ENCODE results near the gene ZNF426. TPM values are rescaled to one million over a fixed set of nuclear protein-coding genes. Genes with fewer than 3 reads are reported as not detected.

The ZNF426 gene
- total RNA-seq, result 6.4 and 8.6 TPM in 2 replicates

DNA sequence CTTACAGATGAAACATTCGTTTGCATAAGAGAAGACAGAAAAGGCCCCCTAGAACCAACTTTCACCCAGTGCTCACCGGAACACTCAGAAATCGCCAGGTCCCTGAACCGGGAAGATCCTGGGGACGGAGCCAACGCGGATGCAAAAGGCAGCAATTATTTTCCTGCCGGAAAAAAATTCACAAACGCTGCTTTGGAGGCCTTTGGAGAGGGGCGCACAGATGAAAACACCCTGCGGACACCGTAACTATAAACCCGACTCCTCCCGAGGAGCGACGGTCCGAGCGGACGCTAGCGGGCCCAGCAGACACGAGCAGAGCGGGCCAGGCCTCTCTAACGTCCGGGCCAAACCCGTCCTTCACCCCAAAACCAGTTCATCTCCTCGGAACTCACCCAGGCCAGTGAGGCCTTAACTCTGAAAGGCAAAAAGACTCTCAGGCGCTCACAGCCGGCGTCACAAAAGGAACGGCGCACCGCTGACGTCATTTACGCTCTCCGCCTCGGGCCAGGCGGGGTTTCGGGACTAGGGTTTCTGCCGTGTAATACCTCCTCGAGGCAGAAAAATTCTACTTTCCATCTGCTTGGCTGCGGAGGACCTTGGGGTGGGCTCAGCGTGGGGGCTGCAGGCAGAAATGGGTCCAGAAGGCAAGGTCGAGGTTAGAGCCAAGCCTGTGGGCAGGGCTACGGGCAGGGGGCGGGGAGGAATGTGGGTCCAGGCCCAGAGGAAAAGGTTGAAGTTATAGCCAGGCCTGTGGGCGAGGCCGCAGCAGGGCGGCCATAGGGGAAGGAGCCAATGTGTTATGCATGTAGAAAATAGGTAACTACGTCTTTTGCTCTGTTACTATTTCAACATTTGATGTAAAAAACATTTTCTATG lies at the start of gene ZNF426:
TSS of gene ZNF426 (minus strand) at position 463 of the 876 bp plus-strand sequence. CDS start 2,413 bp downstream, outside the sequence.

DNA sequence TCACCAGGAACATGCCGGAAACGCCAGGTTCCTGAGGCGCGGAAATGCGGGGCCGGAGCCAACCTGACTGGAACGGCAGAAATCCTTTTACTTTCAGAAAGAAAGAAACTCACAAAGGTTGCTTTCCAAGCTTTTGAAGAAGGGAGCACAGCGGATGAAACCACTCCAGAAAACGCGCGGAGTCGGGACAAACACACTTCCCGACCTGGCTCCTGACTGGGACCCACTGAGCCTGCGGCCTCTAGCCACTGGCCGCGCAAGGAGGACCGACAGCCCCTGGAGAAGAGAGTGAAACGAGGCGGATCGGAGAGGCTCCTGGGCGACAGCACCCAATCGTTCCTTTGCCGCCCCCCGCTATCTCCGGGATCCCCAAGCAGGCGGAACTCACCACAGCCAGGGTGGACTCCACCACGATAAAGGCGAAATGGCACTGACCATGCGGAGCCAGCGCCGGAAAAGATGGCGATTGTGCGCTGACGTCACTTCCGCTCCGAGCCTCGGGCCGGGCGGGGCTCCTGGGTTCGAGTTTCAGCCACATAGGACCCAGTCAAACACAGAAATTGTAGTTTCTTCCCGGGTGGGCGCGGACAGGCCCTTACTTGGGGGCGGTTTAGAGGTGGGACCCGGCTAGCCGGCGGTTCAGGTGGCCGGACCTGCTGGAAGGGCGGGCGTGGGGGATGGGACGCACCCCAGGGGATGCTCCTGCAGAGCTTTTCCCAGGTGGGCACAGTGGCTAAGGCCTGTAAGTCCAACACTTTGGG lies 45.8 kb upstream of the ZNF426 start, which contains the start of gene ZNF121:
TSS of gene ZNF121 (minus strand) at position 432 of the 761 bp plus-strand sequence. CDS start 16,407 bp downstream, outside the sequence.

DNA sequence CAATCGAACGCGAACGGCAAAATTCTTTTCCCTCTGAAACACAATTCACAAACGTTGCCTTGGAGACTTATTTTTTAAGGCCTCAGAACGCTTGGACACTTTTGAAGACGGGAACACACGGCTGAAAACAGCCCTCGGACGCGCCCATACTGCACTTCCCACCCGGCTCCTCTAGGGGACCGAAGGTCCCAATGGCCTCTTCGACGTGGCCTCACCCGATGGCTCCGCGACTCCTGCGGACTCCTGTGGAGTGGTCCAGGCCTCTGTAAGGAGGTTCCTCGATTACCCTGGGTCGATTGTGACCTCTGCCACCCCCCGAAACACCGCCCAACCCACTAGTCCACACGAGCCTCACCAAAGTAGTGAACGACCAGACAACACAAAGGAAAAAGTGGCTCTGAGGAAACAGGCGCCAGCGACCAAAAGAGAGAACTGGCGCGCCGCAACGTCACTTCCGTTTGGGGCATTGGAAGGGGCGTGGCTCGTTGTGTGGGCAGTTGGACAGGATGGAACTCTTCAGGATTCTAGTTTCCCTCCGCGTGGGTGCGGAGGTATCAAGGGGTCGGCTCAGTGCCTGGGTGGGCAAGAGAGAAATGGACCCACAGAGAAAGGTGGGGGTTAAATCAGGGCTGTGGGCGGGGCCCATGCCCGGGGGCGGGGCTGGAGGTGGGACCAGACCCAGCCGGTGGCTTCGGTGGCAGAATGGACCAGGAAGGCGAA lies 40.1 kb downstream of the ZNF426 start, which contains the start of gene ZNF560:
TSS of gene ZNF560 (minus strand) at position 434 of the 720 bp plus-strand sequence. CDS start 23,303 bp downstream, outside the sequence.

Other genes with a start within 250 kb of the ZNF426 start
- gene ZNF699, start 228.8 kb downstream of the ZNF426 start, total RNA-seq, result 6.6 and 8.6 TPM in 2 replicates
- 4.4 and 5.9 TPM in 2 replicates for gene ZNF559, start 214.5 kb downstream of the ZNF426 start, total RNA-seq
- gene ZNF177, start 175.6 kb downstream of the ZNF426 start, total RNA-seq, result 0.89 and 5.4 TPM in 2 replicates
- 6.8 and 14.8 TPM in 2 replicates for gene ZNF266, start 103.1 kb downstream of the ZNF426 start, total RNA-seq
- gene ZNF560, start 40.0 kb downstream of the ZNF426 start, total RNA-seq, result 0.67 and 1.0 TPM in 2 replicates
- 15.0 and 15.5 TPM in 2 replicates for gene ZNF121, start 45.9 kb upstream of the ZNF426 start, total RNA-seq
- gene ZNF561, start 82.6 kb upstream of the ZNF426 start, total RNA-seq, result 11.9 and 16.5 TPM in 2 replicates
- gene ZNF562, start 136.5 kb upstream of the ZNF426 start, total RNA-seq, result 11.8 and 12.5 TPM in 2 replicates
- 3.1 and 4.7 TPM in 2 replicates for gene ZNF846, start 230.1 kb upstream of the ZNF426 start, total RNA-seq